Stimulated activated CD4-positive, alpha-beta T cell treated with anti-CD3 and anti-CD28 coated beads, Interleukin-2, amount 100 ng/mL, for 4 hours (primary cell): ENCODE results near the gene PRC1.

ENCODE experiments used
- DNase-seq: peaks from one replicate; pipeline ENCODE4 v3.0.0-alpha.2; 2020; ENCODE audit warnings: low read depth

Gene PRC1

GRCh38 chr15:90989040-90989768 is 5.1 kb downstream of the PRC1 start:
- DNase-seq: no peak

- no peak for DNase-seq
Observed at GRCh38 chr15:90988296-90988695, 6.0 kb downstream of the PRC1 start.

GRCh38 chr15:90987561-90988141 is 6.7 kb downstream of the PRC1 start:
- no peak for DNase-seq

GRCh38 chr15:90986790-90987507 is 7.4 kb downstream of the PRC1 start:
- no peak for DNase-seq

- no peak for DNase-seq
Observed at GRCh38 chr15:90982135-90982534, 12.2 kb downstream of the PRC1 start.

GRCh38 chr15:90981681-90982080 is 12.7 kb downstream of the PRC1 start:
- no peak for DNase-seq

GRCh38 chr15:90979582-90979981 is 14.8 kb downstream of the PRC1 start:
- no peak for DNase-seq

GRCh38 chr15:90974216-90974615 is 20.1 kb downstream of the PRC1 start:
- DNase-seq: no peak

- no peak for DNase-seq
Observed at GRCh38 chr15:90972133-90972532, 22.2 kb downstream of the PRC1 start.

GRCh38 chr15:90970274-90970673 is 24.1 kb downstream of the PRC1 start:
- DNase-seq: no peak

- no peak for DNase-seq
Observed at GRCh38 chr15:90968434-90968833, 25.9 kb downstream of the PRC1 start.

- DNase-seq: no peak
Observed at GRCh38 chr15:90967206-90967605, 27.1 kb downstream of the PRC1 start.

GRCh38 chr15:90966262-90966661 is 28.1 kb downstream of the PRC1 start:
- DNase-seq: no peak

GRCh38 chr15:90962021-90962420 is 32.3 kb downstream of the PRC1 start:
- DNase-seq: no peak

GRCh38 chr15:90960298-90961091 is 33.8 kb downstream of the PRC1 start:
- DNase-seq: no peak

GRCh38 chr15:90959894-90960293 is 34.4 kb downstream of the PRC1 start:
- DNase-seq: no peak

- DNase-seq: no peak
Observed at GRCh38 chr15:90959028-90959595, 35.2 kb downstream of the PRC1 start.

GRCh38 chr15:90957791-90958190 is 36.5 kb downstream of the PRC1 start:
- DNase-seq: no peak

- no peak for DNase-seq
Observed at GRCh38 chr15:90957031-90957790, 37.1 kb downstream of the PRC1 start.

- peak; percentile 35 for DNase-seq
Observed at GRCh38 chr15:90956274-90957030, 37.9 kb downstream of the PRC1 start.
